Head of caudate nucleus (tissue), 42 donors: ENCODE data around the gene SP1.

Experiments used
- DNase-seq, 42 donors: peaks; one replicate each; pipeline versions ENCODE4 v3.0.0 to v3.0.0-alpha.2; 2020 to 2021; ENCODE audit warnings: mixed read lengths in 7 of 42
- intact Hi-C: fragments of 100-400 bp; cut with DNase I; formaldehyde crosslinking; loops from one replicate; pipeline ENCODE4 v1.15.0; 2022

The SP1 gene

DNA sequence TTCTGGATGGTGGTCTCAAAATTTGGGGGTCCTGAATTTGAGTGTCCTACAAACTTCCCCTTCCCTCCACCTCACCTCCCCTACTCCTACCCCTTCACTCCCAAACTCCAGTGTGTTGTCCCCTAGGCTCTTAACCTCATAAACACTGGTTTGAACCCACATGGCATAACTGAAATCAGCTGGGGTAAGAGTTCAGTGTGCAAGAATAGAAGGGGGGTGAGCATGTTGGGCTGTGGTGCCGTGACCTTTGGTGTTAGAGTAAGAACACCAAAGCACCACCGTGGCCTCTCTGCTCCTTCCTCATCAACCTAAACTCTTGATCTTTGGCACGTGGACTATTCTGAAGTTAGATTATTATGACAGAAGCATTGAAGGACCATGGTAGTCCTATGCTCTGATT is 83.0 kb downstream of the SP1 start:
- DNase-seq = no peak
- intact Hi-C loops = no loop called here

DNA sequence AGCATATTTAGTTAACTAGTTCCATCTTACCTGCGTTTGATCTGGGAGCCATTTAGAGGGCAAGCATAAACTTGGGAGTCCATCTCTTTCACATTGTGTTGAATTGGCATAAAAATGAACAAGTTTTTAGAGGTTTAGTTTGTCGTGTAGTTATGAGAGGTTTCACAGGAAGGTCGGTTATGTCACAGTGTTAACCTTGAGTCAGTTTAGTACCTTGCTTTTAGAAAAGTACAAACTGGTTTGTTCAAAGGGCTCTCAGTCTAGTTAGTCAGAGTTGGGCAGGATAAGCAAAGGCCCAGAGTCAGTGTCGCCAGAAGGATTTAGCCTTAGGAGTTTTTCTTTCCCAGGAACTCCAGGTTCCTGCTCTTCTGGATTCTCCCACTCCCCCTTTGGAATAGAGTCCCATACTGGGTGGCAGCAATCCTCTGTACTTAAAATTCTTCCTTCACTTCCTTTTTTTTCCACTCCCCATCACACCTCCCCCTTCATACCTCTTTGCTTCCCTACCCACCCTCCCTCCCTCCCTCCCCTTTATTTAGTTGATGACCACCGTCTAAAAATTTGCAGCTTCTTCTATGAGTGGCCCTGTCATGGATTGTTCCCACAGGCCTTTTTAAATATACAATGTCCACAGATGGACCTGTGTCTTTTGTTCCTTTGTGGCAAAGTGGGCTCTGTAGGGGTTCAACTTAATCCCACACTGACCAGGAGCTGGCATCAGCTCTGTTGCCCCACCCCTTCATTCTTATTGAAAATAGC is 84.0 kb downstream of the SP1 start:
- intact Hi-C loops = no loop called here
- no peak for DNase-seq

DNA sequence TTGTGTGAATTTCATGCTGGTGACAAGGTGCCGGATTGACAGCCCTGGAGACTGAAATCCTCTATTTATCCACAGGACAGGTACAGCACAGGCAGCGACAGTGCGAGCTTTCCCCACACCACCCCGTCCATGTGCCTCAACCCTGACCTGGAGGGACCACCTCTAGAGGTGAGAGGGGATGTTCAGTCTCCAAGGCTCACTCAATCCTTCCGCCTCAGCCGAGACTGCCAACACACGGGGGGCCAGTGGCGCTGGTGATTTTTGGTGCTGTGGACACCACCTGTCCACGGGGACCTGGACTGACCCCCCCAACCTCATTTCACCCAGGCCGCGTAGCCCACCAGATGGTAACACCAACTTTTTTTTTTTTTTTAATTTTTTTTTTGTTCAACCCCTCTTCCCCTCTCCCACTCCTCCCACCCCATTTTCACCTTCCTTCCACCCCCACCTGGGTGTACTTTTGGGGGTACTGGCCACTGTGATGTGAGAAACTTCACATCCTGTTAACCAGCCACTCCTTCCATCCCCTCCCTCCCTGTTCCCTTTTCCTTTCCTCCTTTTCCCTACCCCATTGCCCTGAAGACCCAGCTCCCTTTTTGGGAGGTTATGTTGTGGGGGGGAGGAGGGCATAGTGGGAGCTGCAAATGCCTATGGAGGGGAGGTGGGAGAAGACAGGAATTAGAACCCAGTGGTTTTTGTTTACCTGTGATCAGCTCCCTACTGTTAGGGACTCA is 84.9 kb downstream of the SP1 start:
- intact Hi-C loops = no loop called here
- DNase-seq = no peak

DNA sequence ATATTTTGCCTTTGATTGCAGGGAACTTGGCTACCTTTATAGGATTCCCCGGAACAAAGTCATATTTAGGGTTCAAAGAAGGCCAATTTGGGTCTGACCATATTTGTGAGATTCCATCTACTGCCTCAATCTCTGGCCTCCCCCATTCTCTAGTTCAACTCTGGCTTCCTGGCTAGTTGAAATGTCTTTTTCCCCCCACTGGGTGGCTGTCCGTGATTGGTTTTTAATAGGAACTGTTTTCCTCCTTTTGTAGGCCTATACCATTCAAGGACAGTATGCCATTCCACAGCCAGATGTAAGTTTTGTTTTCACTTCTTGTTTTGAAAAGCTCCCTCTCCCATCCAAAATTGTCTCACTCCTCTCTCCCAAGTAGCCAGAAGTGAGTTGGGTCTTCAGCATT is 85.7 kb downstream of the SP1 start:
- no peak for DNase-seq
- intact Hi-C loops = no loop called here
